GM10248 (cell line): ENCODE measurements around the gene KSR2.
A peak's percentile ranks its signal among the peaks of the same experiment; 100 is the strongest.
"Not testable (repeated sequence)": the region's sequence is repeated elsewhere in the genome, so short reads cannot be mapped to it uniquely, and the experiment has no call there.

ENCODE experiments used
- CTCF ChIA-PET: fragments of 300-600 bp; sonication (Branson Sonifier 250); formaldehyde crosslinking; extraction: SDS; loops from one replicate; lab custom pipeline; 2021; ENCODE audit warnings: antibody characterized with exemption; lab: Yijun Ruan, JAX
- POLR2A ChIA-PET: fragments of 350-650 bp; sonication (Branson Sonifier 250); formaldehyde crosslinking; extraction: SDS; loops from one replicate; lab custom pipeline; 2020; ENCODE audit warnings: antibody characterized with exemption; lab: Yijun Ruan, JAX
- DNase-seq: peaks from one replicate; pipeline ENCODE4 v3.0.0; 2012; ENCODE audit errors: extremely low spot score
- CTCF ChIP-seq: IDR thresholded peaks from 2 replicates; pipeline ENCODE4 v1.5.1; 2012; ENCODE audit warnings: mild to moderate bottlenecking, low read depth; ENCODE audit errors: extremely low read depth, missing control alignments, control extremely low read depth

Gene KSR2

GRCh38 chr12:117900561-117900960, 68.2 kb downstream of the KSR2 start:
- TF ChIP-seq CTCF = no peak
- ChIA-PET POLR2A (no interaction called here), CTCF (interaction anchor here (1.1 to 3.1 kb wide), 2 partner anchors 10 to 26 kb away, joined by 3 to 9 read pairs; no protein-coding TSS in a partner anchor)
- no peak for DNase-seq

- CTCF ChIA-PET = interaction anchor here (1.0 to 2.9 kb wide), 5 partner anchors 20 to 48 kb away, joined by 3 to 12 read pairs (median 4); no protein-coding TSS in a partner anchor
- DNase-seq = no peak
- TF ChIP-seq CTCF = no peak
- POLR2A ChIA-PET = no interaction called here
These were observed 71.2 kb downstream of the KSR2 start for GRCh38 chr12:117897372-117898161.

GRCh38 chr12:117896009-117896408, 72.8 kb downstream of the KSR2 start:
- CTCF ChIA-PET = interaction anchor here (1.5 to 1.8 kb wide), 2 partner anchors 22 to 39 kb away, joined by 4 to 5 read pairs; no protein-coding TSS in a partner anchor
- POLR2A ChIA-PET = no interaction called here
- no peak for TF ChIP-seq CTCF
- DNase-seq = no peak

- DNase-seq = no peak
- ChIA-PET CTCF (interaction anchor here (1.2 to 1.4 kb wide), 2 partner anchors 17 to 18 kb away, joined by 3 to 5 read pairs; no protein-coding TSS in a partner anchor), POLR2A (no interaction called here)
- no peak for TF ChIP-seq CTCF
These were observed 76.3 kb downstream of the KSR2 start for GRCh38 chr12:117892441-117892840.

- POLR2A ChIA-PET, DNase-seq: not testable (repeated sequence)
- CTCF ChIA-PET = interaction anchor here (1.4 kb wide), 1 partner anchor 16 kb away, joined by 5 read pairs; no protein-coding TSS in a partner anchor
These were observed 77.5 kb downstream of the KSR2 start for GRCh38 chr12:117891265-117891664.

GRCh38 chr12:117890644-117891043, 78.1 kb downstream of the KSR2 start:
- DNase-seq = no peak
- TF ChIP-seq CTCF = no peak
- POLR2A ChIA-PET = no interaction called here
- CTCF ChIA-PET = interaction anchor here (0.8 to 2.6 kb wide), 10 partner anchors 10 to 245 kb away, joined by 3 to 24 read pairs (median 5); partner anchors contain the start of gene PEBP1

- CTCF ChIA-PET = interaction anchor here (0.8 to 2.6 kb wide), 10 partner anchors 10 to 246 kb away, joined by 3 to 24 read pairs (median 5); partner anchors contain the start of gene PEBP1
- peak; percentile 5 for TF ChIP-seq CTCF
- POLR2A ChIA-PET = no interaction called here
- no peak for DNase-seq
These were observed 78.7 kb downstream of the KSR2 start for GRCh38 chr12:117890137-117890536.
